ENCODE data around the gene ST6GALNAC3.

DNA sequence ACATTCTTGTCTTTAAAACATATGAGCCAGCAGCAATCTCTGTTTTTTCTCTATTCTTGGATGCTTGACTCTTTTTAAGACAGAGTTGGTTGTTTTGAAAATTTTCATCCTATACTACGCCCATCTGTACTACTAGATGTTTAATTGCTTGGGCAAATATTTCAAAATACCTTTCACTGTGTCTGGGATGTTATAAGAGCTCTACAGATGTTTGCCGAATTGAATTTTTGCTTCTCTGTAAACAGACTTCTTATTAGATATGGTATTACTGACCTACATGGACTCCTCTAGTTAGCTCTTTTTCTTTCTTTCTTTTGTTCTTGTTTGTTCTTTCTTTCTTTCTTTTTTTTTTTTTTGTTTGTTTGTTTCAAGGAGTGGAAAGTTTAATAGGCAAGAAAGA lies 345.1 kb downstream of the ST6GALNAC3 start:
- TF ChIP-seq CTCF (IDR thresholded peaks at IDR 0.05) (no peak), POLR2A (IDR thresholded peaks at IDR 0.05) (no peak), EP300 (IDR thresholded peaks at IDR 0.05) (no peak)
